ENCODE measurements around the gene PRKCA. TPM values are rescaled to one million over a fixed set of nuclear protein-coding genes. Genes with fewer than 3 reads are reported as not detected.

Gene PRKCA
- total RNA-seq, 2 donors from 2014 or later: 8.3 to 26.5 TPM

GRCh38 chr17:66837885-66838665, 535.7 kb downstream of the PRKCA start:
- 77% methylated on average over 11 of the region's 11 CpGs for WGBS
- no peak overlapping the region for H3K4me3 ChIP-seq
- TF ChIP-seq POLR2A (IDR thresholded peaks at IDR 0.05): no peak
- DNase-seq (ENCODE audit: low spot score): no peak
- no peaks in the 10 kb centered on the region for H3K4me1 ChIP-seq (replicated peaks)
- peaks cover 8% of the 10 kb centered on the region for H3K27me3 ChIP-seq (replicated peaks; ENCODE audit: insufficient read depth)
- H3K27ac ChIP-seq: no peak overlapping the region
- H3K9me3 ChIP-seq: no peaks in the 10 kb centered on the region
- intact Hi-C loops (cut with DNase I): no loop called here
- H3K36me3 ChIP-seq: no peaks in the 10 kb centered on the region

- Histone ChIP-seq H3K4me1 (replicated peaks) (no peaks in the 10 kb centered on the region), H3K9me3 (no peaks in the 10 kb centered on the region), H3K4me3 (no peak overlapping the region), H3K27me3 (replicated peaks; ENCODE audit: insufficient read depth) (peaks cover 8% of the 10 kb centered on the region), H3K36me3 (no peaks in the 10 kb centered on the region), H3K27ac (no peak overlapping the region)
- WGBS: 88% methylated on average over 9 of the region's 9 CpGs
- no peak for TF ChIP-seq POLR2A (IDR thresholded peaks at IDR 0.05)
- no peak for TF ChIP-seq POLR2AphosphoS5 (IDR thresholded peaks at IDR 0.05)
- TF ChIP-seq CTCF (IDR thresholded peaks at IDR 0.05): no peak
- intact Hi-C loops (cut with DNase I): no loop called here
- DNase-seq (ENCODE audit: low spot score): no peak
These were observed 537.2 kb downstream of the PRKCA start for GRCh38 chr17:66839616-66840015.

GRCh38 chr17:66840061-66840460, 537.6 kb downstream of the PRKCA start:
- intact Hi-C loops (cut with DNase I): no loop called here
- no peaks in the 10 kb centered on the region for H3K4me1 ChIP-seq (replicated peaks)
- TF ChIP-seq CTCF (IDR thresholded peaks at IDR 0.05) (no peak), POLR2AphosphoS5 (IDR thresholded peaks at IDR 0.05) (no peak), POLR2A (IDR thresholded peaks at IDR 0.05) (no peak)
- H3K27ac ChIP-seq: no peak overlapping the region
- no peaks in the 10 kb centered on the region for H3K9me3 ChIP-seq
- no peaks in the 10 kb centered on the region for H3K36me3 ChIP-seq
- no peak overlapping the region for H3K4me3 ChIP-seq
- 78% methylated on average over 10 of the region's 10 CpGs for WGBS
- no peak for DNase-seq (ENCODE audit: low spot score)
- H3K27me3 ChIP-seq (replicated peaks; ENCODE audit: insufficient read depth): peaks cover 5% of the 10 kb centered on the region

GRCh38 chr17:66841328-66841727, 538.9 kb downstream of the PRKCA start:
- no peak for DNase-seq (ENCODE audit: low spot score)
- Histone ChIP-seq H3K9me3 (no peaks in the 10 kb centered on the region), H3K4me1 (replicated peaks) (no peaks in the 10 kb centered on the region), H3K36me3 (no peaks in the 10 kb centered on the region), H3K27ac (no peak overlapping the region), H3K27me3 (replicated peaks; ENCODE audit: insufficient read depth) (peaks cover under 1% of the 10 kb centered on the region), H3K4me3 (no peak overlapping the region)
- TF ChIP-seq CTCF (IDR thresholded peaks at IDR 0.05): no peak
- no peak for TF ChIP-seq POLR2AphosphoS5 (IDR thresholded peaks at IDR 0.05)
- no peak for TF ChIP-seq POLR2A (IDR thresholded peaks at IDR 0.05)
- WGBS: 55% methylated on average over 4 of the region's 4 CpGs
- intact Hi-C loops (cut with DNase I): no loop called here

GRCh38 chr17:66841744-66842143, 539.3 kb downstream of the PRKCA start:
- 77% methylated on average over 4 of the region's 4 CpGs for WGBS
- Histone ChIP-seq H3K27me3 (replicated peaks; ENCODE audit: insufficient read depth) (no peaks in the 10 kb centered on the region), H3K4me1 (replicated peaks) (no peaks in the 10 kb centered on the region), H3K27ac (no peak overlapping the region), H3K36me3 (no peaks in the 10 kb centered on the region), H3K4me3 (no peak overlapping the region), H3K9me3 (no peaks in the 10 kb centered on the region)
- TF ChIP-seq POLR2AphosphoS5 (IDR thresholded peaks at IDR 0.05) (no peak), POLR2A (IDR thresholded peaks at IDR 0.05) (no peak), CTCF (IDR thresholded peaks at IDR 0.05) (no peak)
- intact Hi-C loops (cut with DNase I): no loop called here
- DNase-seq (ENCODE audit: low spot score): no peak

Measured in prostate gland (tissue), 2 donors.